GM12875 (cell line): Measurements from ENCODE around the gene DENND5B.
"Not testable (repeated sequence)": the region's sequence is repeated elsewhere in the genome, so short reads cannot be mapped to it uniquely, and the experiment has no call there.

Source experiments
- H3K4me3 ChIP-seq: one replicate; pipeline ENCODE4 v1.5.1; 2011; ENCODE audit warnings: low read depth, low read length, control low read depth
- CTCF ChIP-seq: IDR thresholded peaks from 2 replicates; pipeline ENCODE4 v1.5.1; 2011; ENCODE audit warnings: low read depth, mild to moderate bottlenecking, control low read depth, inconsistent platforms, low read length, moderate library complexity, borderline replicate concordance; ENCODE audit not compliant: insufficient read depth

Gene DENND5B

GRCh38 chr12:31407562-31407961 is 183.4 kb downstream of the DENND5B start:
- no peak for TF ChIP-seq CTCF
- H3K4me3 ChIP-seq = no peak overlapping the region

- TF ChIP-seq CTCF = no peak
- H3K4me3 ChIP-seq = no peak overlapping the region
Observed at GRCh38 chr12:31406345-31406744, 184.6 kb downstream of the DENND5B start.

GRCh38 chr12:31405021-31405420 is 185.9 kb downstream of the DENND5B start:
- TF ChIP-seq CTCF = no peak

GRCh38 chr12:31403099-31403607 is 187.8 kb downstream of the DENND5B start:
- not testable (repeated sequence) for H3K4me3 ChIP-seq
- TF ChIP-seq CTCF = peak; percentile 88

More at GRCh38 chr12:31405021-31405420, 185.9 kb downstream of the DENND5B start:
- no peak overlapping the region for H3K4me3 ChIP-seq

GRCh38 chr12:31393004-31393550 is 197.9 kb downstream of the DENND5B start:
- no peak for TF ChIP-seq CTCF

GRCh38 chr12:31390991-31391390 is 199.9 kb downstream of the DENND5B start:
- TF ChIP-seq CTCF = no peak
- H3K4me3 ChIP-seq = no peak overlapping the region

More at GRCh38 chr12:31393004-31393550, 197.9 kb downstream of the DENND5B start:
- H3K4me3 ChIP-seq = no peak overlapping the region

GRCh38 chr12:31388713-31389112 is 202.2 kb downstream of the DENND5B start:
- no peak overlapping the region for H3K4me3 ChIP-seq
- no peak for TF ChIP-seq CTCF
